Measurements from ENCODE around the gene FLT1.

The FLT1 gene

DNA sequence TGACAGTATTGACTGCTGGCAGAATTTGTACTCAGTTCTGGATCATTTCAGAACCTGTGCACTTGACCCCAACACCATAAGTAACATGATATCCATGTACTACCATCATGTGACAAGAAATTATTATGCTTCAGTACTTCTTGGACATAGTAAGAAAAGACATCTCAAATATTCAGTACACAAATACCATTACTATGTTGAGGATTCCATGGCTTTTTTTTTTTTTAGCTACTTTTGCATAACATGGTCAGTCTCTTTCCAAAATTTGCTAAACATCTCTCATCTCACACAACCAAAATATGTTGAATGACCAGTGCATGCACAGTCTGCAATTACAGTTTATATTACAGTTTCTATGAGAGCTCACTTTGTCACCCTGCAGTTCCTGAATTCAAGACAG, 85.3 kb downstream of the FLT1 start:
- no peak overlapping the region for H3K4me3 ChIP-seq
- H3K9me3 ChIP-seq = no peaks in the 10 kb centered on the region
- in situ Hi-C loops (cut with MboI; ENCODE audit: low sequenced_read_pairs) = no loop called here
- peaks cover 13% of the 10 kb centered on the region for H3K4me1 ChIP-seq
- no peaks in the 10 kb centered on the region for H3K27me3 ChIP-seq (ENCODE audit: low read depth)
- DNase-seq (ENCODE audit: low spot score in 2 of 2) = no peak
- no peaks in the 10 kb centered on the region for H3K36me3 ChIP-seq (replicated peaks)

DNA sequence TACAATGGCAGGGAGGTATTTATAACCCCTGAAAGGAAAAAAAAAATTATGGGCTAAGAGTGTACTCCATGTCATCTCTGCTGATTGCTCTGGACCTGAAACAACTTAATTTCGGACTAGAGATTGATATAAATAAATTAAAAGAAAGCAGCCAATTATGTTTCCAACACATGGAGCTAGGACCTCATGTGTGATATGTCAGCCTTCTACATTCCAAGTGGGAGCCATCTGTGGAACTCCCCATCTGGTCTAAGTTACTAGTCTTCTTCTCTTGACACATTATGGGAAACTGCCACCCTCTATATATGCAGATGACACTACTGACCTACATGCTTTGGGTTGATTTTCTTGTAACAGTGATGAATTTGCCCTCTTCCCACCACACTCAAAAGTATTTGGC, 86.1 kb downstream of the FLT1 start:
- in situ Hi-C loops (cut with MboI; ENCODE audit: low sequenced_read_pairs) = no loop called here
- no peak for DNase-seq (ENCODE audit: low spot score in 2 of 2)
- H3K36me3 ChIP-seq (replicated peaks) = no peaks in the 10 kb centered on the region

DNA sequence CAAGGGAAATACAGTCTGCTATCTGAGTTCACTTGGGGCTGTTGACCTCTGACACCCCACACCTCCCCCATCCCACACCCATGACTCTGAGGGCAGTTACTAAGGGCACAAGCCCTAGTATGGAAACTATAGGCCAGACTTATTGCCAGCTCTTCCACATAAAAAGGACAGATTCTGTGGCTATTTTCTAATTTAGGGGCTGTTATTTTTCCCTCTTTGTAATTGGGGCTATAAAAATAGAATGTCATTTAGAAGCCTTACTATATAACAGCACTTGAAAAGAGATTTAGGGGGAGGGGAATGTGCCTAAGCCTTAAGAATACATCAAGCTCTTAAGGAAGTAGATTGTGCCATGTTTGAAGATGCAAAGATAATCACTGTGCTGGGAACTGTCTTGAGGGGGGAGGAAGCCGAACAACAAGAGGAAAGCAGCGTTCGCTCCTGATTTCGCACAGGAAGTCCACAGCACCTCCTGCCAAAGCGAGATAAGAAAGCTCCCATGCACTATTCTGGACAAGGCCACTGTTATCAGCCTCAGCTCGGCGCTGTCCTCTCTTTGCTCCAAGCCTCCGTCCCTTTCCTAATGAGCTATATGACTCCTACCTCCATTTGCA, 86.6 kb downstream of the FLT1 start:
- DNase-seq (ENCODE audit: low spot score in 2 of 2) = peak; percentile 36 to 47
- no peak overlapping the region for H3K4me3 ChIP-seq

More for the DNA sequence above, 86.1 kb downstream of the FLT1 start:
- peaks cover 13% of the 10 kb centered on the region for H3K4me1 ChIP-seq
- no peaks in the 10 kb centered on the region for H3K27me3 ChIP-seq (ENCODE audit: low read depth)
- H3K9me3 ChIP-seq = no peaks in the 10 kb centered on the region
- H3K4me3 ChIP-seq = no peak overlapping the region

DNA sequence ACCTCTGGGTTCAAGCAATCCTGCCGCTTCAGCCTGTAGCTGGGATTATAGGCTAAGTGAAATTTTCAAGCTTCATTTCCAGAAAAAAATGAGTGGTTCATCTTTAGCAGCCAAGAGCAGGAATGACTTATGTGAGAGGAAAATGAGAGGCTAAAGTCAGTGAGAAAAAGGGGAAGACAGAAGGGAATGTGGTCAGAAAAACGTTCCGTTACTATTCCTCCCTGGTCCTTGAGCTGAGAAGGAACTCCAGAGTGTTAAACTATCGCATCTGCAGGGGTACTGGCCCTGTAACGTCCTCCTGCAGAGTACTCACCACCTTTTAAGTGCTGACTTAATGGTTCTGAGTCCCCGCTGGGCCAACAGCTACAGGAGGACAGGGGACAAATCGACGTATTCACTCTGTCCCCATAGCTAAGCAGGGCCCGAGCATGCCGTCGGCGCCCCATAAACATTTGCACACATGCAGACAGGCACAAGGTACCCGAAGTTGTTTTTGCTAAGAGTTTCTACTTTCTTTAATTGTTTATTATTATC, 88.1 kb downstream of the FLT1 start:
- H3K4me3 ChIP-seq = no peak overlapping the region
- no peak for DNase-seq (ENCODE audit: low spot score in 2 of 2)
- no peaks in the 10 kb centered on the region for H3K36me3 ChIP-seq (replicated peaks)
- in situ Hi-C loops (cut with MboI; ENCODE audit: low sequenced_read_pairs) = no loop called here
- no peaks in the 10 kb centered on the region for H3K9me3 ChIP-seq
- H3K27me3 ChIP-seq (ENCODE audit: low read depth) = no peaks in the 10 kb centered on the region
- peaks cover 13% of the 10 kb centered on the region for H3K4me1 ChIP-seq

More for the DNA sequence above, 86.6 kb downstream of the FLT1 start:
- H3K36me3 ChIP-seq (replicated peaks) = no peaks in the 10 kb centered on the region
- no peaks in the 10 kb centered on the region for H3K27me3 ChIP-seq (ENCODE audit: low read depth)
- in situ Hi-C loops (cut with MboI; ENCODE audit: low sequenced_read_pairs) = no loop called here
- peaks cover 13% of the 10 kb centered on the region for H3K4me1 ChIP-seq
- no peaks in the 10 kb centered on the region for H3K9me3 ChIP-seq

DNA sequence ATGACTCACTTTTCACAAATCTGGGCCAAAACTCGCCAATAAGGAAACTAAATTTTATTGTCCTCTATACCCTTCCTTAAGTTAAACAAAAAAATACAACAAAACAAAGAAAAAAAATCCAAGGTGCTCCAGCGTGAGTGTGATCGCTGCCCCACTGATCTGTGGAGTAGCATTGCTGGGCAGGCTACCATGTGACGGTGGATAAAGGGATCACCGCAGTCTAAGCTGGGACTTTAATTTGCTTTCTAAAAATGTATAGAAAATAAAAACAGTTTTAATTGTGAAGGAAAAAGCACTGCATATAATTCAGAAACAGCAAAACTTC, 92.9 kb downstream of the FLT1 start:
- no peak overlapping the region for H3K4me3 ChIP-seq
- DNase-seq (ENCODE audit: low spot score in 2 of 2) = no peak
- no peaks in the 10 kb centered on the region for H3K36me3 ChIP-seq (replicated peaks)
- H3K27me3 ChIP-seq (ENCODE audit: low read depth) = no peaks in the 10 kb centered on the region
- H3K4me1 ChIP-seq = no peaks in the 10 kb centered on the region
- in situ Hi-C loops (cut with MboI; ENCODE audit: low sequenced_read_pairs) = no loop called here
- H3K9me3 ChIP-seq = no peaks in the 10 kb centered on the region

DNA sequence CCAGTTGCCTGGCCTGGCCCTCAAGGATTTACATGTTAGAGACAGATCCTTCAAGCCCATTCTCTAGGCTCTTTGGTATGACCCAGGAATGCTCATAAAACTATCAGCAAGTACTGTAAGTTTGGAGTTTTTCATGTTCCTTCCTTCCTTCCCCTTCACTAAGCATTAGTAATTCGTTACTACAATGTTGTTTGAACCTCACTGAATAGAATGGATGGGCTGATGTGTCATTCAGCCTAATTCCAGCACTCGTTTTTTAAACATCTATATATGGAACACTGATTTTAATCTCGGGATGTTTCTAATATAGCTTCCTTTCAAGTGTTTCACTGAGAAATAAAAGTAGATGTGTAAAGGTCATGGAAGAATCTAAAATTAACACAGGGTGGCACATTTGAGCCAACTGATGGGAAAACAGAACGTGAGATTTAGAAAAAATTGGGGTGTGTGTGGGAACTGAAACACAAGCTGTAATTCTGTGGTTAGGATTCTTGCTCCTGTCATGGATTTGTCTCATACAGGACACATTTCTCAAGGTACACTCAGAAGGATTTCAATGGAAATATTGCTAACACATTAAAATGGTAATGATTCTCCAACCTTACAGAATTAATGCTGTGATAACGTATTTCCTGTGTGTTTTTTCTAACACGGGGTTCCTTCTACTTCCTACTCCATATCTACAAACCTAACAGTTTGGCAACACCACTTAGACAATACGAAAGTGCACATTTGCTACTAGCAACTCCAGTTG, 93.4 kb downstream of the FLT1 start:
- Histone ChIP-seq H3K4me3 (no peak overlapping the region), H3K27me3 (ENCODE audit: low read depth) (no peaks in the 10 kb centered on the region), H3K9me3 (no peaks in the 10 kb centered on the region), H3K36me3 (replicated peaks) (no peaks in the 10 kb centered on the region), H3K4me1 (no peaks in the 10 kb centered on the region)
- in situ Hi-C loops (cut with MboI; ENCODE audit: low sequenced_read_pairs) = no loop called here
- no peak for DNase-seq (ENCODE audit: low spot score in 2 of 2)

DNA sequence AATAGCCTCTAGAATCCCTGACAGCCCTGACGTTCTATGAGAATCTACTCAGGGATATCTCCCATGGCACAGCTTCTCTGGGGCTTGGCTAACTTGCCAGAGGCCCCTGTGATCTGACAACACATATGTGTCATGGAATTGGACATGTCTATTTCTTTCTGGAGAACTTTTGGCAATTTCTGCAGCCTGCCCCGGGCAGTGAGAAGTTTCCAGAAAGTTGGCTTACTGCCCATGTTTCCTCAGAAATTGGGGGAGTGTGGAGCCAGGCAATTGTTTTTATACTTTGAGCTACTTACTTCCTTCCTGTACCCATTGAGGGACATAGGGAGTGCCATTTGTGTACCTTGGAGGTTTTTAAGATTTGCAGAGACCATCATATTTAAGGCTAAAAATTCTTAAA, 98.9 kb downstream of the FLT1 start:
- in situ Hi-C loops (cut with MboI; ENCODE audit: low sequenced_read_pairs) = no loop called here
- DNase-seq (ENCODE audit: low spot score in 2 of 2) = no peak
- H3K36me3 ChIP-seq (replicated peaks) = no peaks in the 10 kb centered on the region

DNA sequence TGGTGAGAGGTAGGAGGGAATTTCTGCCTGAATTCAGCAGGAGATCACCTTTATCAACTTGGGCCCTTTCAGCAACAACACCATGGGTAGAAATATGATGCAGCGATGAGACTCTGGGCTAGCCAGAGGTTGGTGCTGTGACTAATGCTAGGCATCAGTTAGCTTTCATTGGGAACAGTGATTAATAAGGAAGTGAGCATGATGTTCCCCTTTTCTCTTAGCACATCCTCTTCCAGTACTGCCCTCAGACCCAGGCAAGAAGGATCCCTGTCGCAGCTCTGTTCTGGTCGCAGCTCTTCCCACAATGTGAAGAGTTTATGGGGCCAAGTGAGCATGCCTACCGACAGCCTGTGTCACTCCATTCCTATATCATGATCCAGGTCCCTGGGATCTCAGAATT, 100.5 kb downstream of the FLT1 start:
- no peak for DNase-seq (ENCODE audit: low spot score in 2 of 2)
- in situ Hi-C loops (cut with MboI; ENCODE audit: low sequenced_read_pairs) = no loop called here
- H3K36me3 ChIP-seq (replicated peaks) = no peaks in the 10 kb centered on the region

More for the DNA sequence above, 98.9 kb downstream of the FLT1 start:
- no peaks in the 10 kb centered on the region for H3K9me3 ChIP-seq
- no peak overlapping the region for H3K4me3 ChIP-seq
- H3K4me1 ChIP-seq = no peaks in the 10 kb centered on the region
- no peaks in the 10 kb centered on the region for H3K27me3 ChIP-seq (ENCODE audit: low read depth)

DNA sequence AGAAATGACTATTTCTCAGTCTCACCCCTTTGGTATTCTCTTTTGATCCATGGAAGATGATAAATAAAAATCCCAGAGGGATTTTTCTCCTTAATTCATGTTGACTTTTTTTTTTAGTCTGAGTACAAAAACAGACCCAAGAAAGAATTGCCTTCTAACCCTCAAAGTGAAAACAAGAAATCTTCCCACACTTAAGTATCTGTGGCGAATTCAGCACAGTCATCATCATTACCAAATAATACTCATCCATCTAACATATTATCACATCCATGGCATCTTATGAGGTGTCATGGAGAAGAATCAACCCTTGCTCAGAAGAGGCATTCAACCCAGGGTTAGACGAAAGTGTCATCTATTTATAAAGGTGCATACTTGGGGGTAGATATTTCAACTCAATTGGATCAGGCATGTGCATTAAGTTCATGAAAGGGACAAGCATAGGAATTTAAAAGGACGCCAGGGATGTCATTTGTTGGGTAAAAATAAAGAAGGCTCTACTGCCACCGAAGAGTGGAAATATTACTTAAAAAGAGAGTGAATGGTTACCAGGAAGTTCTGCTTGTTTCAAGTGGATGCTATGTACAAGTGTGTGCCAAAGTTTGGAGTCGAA, 101.9 kb downstream of the FLT1 start:
- in situ Hi-C loops (cut with MboI; ENCODE audit: low sequenced_read_pairs) = no loop called here
- DNase-seq (ENCODE audit: low spot score in 2 of 2) = no peak
- H3K4me3 ChIP-seq = no peak overlapping the region
- H3K36me3 ChIP-seq (replicated peaks) = no peaks in the 10 kb centered on the region
- peaks cover 12% of the 10 kb centered on the region for H3K4me1 ChIP-seq
- H3K9me3 ChIP-seq = no peaks in the 10 kb centered on the region
- no peaks in the 10 kb centered on the region for H3K27me3 ChIP-seq (ENCODE audit: low read depth)

More for the DNA sequence above, 100.5 kb downstream of the FLT1 start:
- H3K9me3 ChIP-seq = no peaks in the 10 kb centered on the region
- no peaks in the 10 kb centered on the region for H3K4me1 ChIP-seq
- H3K4me3 ChIP-seq = no peak overlapping the region
- H3K27me3 ChIP-seq (ENCODE audit: low read depth) = no peaks in the 10 kb centered on the region

DNA sequence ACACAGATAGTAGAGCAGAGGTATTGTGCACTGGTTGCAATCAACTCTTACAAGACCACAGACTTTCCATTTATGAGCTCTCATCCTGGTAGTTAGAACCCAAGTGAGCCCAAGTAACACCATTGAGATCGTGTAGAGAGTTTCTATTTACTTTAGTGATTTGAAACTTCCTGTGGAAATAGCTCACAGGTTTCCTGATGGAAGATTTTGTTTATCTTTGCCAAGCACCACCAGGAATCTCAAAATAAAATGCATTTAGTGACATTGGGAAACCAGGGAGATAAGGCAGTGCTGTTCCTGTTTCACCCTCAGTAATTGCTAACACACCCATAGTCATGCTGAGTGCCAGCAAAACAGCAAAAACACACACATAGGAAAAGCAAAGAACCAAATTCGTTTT, 102.5 kb downstream of the FLT1 start:
- H3K9me3 ChIP-seq = no peaks in the 10 kb centered on the region
- H3K27me3 ChIP-seq (ENCODE audit: low read depth) = no peaks in the 10 kb centered on the region
- in situ Hi-C loops (cut with MboI; ENCODE audit: low sequenced_read_pairs) = no loop called here
- no peaks in the 10 kb centered on the region for H3K36me3 ChIP-seq (replicated peaks)
- DNase-seq (ENCODE audit: low spot score in 2 of 2) = no peak
- H3K4me1 ChIP-seq = peaks cover 15% of the 10 kb centered on the region
- no peak overlapping the region for H3K4me3 ChIP-seq

DNA sequence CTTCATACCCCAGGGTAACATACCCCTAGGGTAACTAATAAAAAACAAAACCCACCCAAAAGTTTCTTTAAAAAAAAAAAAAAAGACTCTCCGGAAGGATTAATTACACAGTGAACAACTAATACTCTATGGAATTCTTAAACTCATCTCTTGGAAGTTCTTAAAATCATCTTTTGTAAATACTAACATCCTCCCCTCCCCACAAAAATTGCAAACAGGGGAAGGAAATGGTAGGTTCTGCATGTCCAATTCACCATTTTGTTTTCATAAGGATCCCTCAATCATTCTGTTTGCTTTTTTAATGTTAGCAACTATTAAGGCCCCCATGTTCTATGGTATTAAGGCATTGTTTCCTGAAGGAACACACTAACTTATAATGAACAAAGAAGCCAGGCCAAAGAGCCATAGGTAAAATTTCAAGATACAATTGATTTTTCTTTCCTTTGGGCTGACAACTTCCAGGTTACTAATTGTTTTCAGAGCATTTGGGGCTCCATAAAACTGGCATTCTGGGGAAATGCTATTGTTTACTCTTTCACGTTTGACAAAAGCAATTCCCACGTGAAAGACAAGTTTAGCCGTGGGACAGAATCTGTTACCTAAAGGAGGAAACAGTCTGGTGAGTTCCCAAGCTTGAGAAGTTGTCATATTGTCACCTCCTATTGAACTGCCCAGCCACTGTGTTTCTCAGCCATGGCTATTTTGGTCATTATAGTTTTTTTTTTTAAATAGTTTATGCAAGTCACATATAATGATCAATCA, 107.0 kb downstream of the FLT1 start:
- Histone ChIP-seq H3K36me3 (replicated peaks) (no peaks in the 10 kb centered on the region), H3K27me3 (ENCODE audit: low read depth) (0 out of 2 replicates have a peak, but pooled peaks cover 3% of the 10 kb centered on the region), H3K9me3 (no peaks in the 10 kb centered on the region; the same call in 1 of the 2 replicates), H3K4me3 (no peak overlapping the region), H3K4me1 (peaks cover 15% of the 10 kb centered on the region)
- DNase-seq (ENCODE audit: low spot score in 2 of 2) = no peak
- in situ Hi-C loops (cut with MboI; ENCODE audit: low sequenced_read_pairs) = no loop called here

DNA sequence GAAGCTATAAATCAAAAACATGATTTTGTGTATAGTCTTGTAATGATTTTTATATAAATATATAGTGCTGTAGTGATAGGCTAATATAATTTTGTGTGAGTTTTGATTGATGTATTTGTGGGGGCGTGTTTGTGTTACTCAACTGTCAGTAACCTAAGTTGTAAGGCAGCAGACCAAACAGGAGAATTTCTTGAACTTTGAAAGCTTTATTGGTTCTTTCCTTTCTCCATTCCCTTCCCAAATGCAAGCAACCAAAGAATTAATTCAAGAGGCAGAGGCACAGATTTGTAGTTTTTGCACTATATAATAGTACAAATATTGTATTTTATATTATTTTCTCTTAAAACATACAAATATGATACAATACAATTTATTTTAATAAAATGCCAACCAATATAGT, 109.6 kb downstream of the FLT1 start:
- in situ Hi-C loops (cut with MboI; ENCODE audit: low sequenced_read_pairs) = no loop called here
- Histone ChIP-seq H3K4me1 (peaks cover 15% of the 10 kb centered on the region), H3K36me3 (replicated peaks) (no peaks in the 10 kb centered on the region), H3K9me3 (no peaks in the 10 kb centered on the region; the same call in 1 of the 2 replicates), H3K27me3 (ENCODE audit: low read depth) (0 out of 2 replicates have a peak, but pooled peaks cover 3% of the 10 kb centered on the region), H3K4me3 (no peak overlapping the region)
- DNase-seq (ENCODE audit: low spot score in 2 of 2) = no peak

DNA sequence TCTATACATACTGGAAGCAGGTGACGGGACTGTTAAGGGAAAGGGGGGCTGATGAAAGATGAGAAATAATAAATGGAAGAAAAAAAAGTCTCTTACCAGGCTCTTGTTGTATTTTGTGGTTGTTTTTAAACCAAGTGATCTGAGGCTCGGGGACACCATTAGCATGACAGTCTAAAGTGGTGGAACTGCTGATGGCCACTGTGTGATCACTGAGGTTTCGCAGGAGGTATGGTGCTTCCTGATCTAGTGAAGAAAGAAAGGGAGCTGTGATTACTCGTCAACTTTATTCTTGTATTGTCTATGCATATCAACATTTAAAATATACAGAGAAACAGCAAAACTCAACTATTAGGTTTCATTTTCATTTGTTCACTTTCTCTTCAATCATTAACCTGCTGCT, 110.1 kb downstream of the FLT1 start:
- Histone ChIP-seq H3K4me1 (peaks cover 15% of the 10 kb centered on the region), H3K4me3 (no peak overlapping the region), H3K36me3 (replicated peaks) (no peaks in the 10 kb centered on the region), H3K27me3 (ENCODE audit: low read depth) (0 out of 2 replicates have a peak, but pooled peaks cover 3% of the 10 kb centered on the region), H3K9me3 (no peaks in the 10 kb centered on the region; the same call in 1 of the 2 replicates)
- DNase-seq (ENCODE audit: low spot score in 2 of 2) = no peak
- in situ Hi-C loops (cut with MboI; ENCODE audit: low sequenced_read_pairs) = no loop called here
